Endothelial cell of umbilical vein (primary cell): ENCODE data around the gene ATF3.

ENCODE experiments used
- EZH2 ChIP-seq: IDR thresholded peaks from 2 replicates; pipeline ENCODE4 v1.6.1; 2012; ENCODE audit warnings: borderline replicate concordance, low read depth, mild to moderate bottlenecking, moderate library complexity, low read length, inconsistent platforms; ENCODE audit not compliant: severe bottlenecking
- FOS ChIP-seq: IDR thresholded peaks from 2 replicates; pipeline ENCODE4 v1.6.1; 2011; ENCODE audit warnings: mild to moderate bottlenecking, low read length, moderate library complexity, borderline replicate concordance; ENCODE audit not compliant: insufficient read depth
- GATA2 ChIP-seq: IDR thresholded peaks from 2 replicates; pipeline ENCODE4 v1.7.0; 2011; ENCODE audit warnings: low read depth, mild to moderate bottlenecking, moderate library complexity, mixed read lengths, low read length; ENCODE audit not compliant: insufficient read length, insufficient read depth
- JUN ChIP-seq: IDR thresholded peaks from 2 replicates; pipeline ENCODE4 v1.6.1; 2011; ENCODE audit warnings: borderline replicate concordance, low read depth; ENCODE audit not compliant: insufficient read length, insufficient read depth
- MYC ChIP-seq: IDR thresholded peaks from one replicate; pipeline ENCODE4 v1.6.1; 2011; ENCODE audit warnings: mild to moderate bottlenecking, low read depth, low read length
- POLR2A ChIP-seq: IDR thresholded peaks from 2 replicates; pipeline ENCODE4 v1.6.1; 2012; ENCODE audit warnings: low read depth, mild to moderate bottlenecking, control low read depth, low read length
- POLR2AphosphoS5 ChIP-seq: IDR thresholded peaks from 2 replicates; pipeline ENCODE4 v1.6.1; 2012; ENCODE audit warnings: low read depth, mild to moderate bottlenecking, control low read depth, low read length, moderate library complexity; ENCODE audit not compliant: insufficient read depth
- TF ChIP-seq, protein P1 (sequence below), 2 donors: IDR thresholded peaks; 1 replicate in 1 of 2; 2 replicates in 1 of 2; pipeline ENCODE4 v1.5.1; 2011; ENCODE audit warnings: low read length in 2 of 2, mild to moderate bottlenecking in 2 of 2, moderate library complexity in 2 of 2, control low read depth in 1 of 2, inconsistent platforms in 1 of 2, low read depth in 1 of 2; ENCODE audit not compliant: insufficient read depth in 1 of 2; ENCODE audit errors: extremely low read depth in 1 of 2
- TF ChIP-seq, protein P2 (sequence below): IDR thresholded peaks from 2 replicates; pipeline ENCODE4 v1.6.1; 2011; ENCODE audit not compliant: insufficient read depth, insufficient read length

GRCh38 chr1:212650228-212650627 is 41.7 kb downstream of the ATF3 start:
- TF ChIP-seq JUN, result no peak
- TF ChIP-seq, protein P1, sequence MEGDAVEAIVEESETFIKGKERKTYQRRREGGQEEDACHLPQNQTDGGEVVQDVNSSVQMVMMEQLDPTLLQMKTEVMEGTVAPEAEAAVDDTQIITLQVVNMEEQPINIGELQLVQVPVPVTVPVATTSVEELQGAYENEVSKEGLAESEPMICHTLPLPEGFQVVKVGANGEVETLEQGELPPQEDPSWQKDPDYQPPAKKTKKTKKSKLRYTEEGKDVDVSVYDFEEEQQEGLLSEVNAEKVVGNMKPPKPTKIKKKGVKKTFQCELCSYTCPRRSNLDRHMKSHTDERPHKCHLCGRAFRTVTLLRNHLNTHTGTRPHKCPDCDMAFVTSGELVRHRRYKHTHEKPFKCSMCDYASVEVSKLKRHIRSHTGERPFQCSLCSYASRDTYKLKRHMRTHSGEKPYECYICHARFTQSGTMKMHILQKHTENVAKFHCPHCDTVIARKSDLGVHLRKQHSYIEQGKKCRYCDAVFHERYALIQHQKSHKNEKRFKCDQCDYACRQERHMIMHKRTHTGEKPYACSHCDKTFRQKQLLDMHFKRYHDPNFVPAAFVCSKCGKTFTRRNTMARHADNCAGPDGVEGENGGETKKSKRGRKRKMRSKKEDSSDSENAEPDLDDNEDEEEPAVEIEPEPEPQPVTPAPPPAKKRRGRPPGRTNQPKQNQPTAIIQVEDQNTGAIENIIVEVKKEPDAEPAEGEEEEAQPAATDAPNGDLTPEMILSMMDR (IDR thresholded peaks at IDR 0.05; ENCODE audit: extremely low read depth in 1 of 2, insufficient read depth in 1 of 2, low read depth in 1 of 2, low read length in 2 of 2), result no peak
- no peak for TF ChIP-seq EZH2
- TF ChIP-seq, protein P2, sequence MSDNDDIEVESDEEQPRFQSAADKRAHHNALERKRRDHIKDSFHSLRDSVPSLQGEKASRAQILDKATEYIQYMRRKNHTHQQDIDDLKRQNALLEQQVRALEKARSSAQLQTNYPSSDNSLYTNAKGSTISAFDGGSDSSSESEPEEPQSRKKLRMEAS, result no peak
- TF ChIP-seq FOS, result no peak
- TF ChIP-seq POLR2A, result no peak
- TF ChIP-seq POLR2AphosphoS5, result no peak
- no peak for TF ChIP-seq MYC
- TF ChIP-seq GATA2, result no peak
